IMR-90 (cell line): ENCODE measurements around the gene ENOX1. TPM values are rescaled to one million over a fixed set of nuclear protein-coding genes. Genes with fewer than 3 reads are reported as not detected.

Experiments
- ATAC-seq: fragments of 200-7000 bp; cut with Tn5 transposase; 2 replicates; pipeline ENCODE4 v1.9.1; 2020; ENCODE audit warnings: low read depth, mild to moderate bottlenecking, moderate library complexity
- BruUV-seq: library from RNA; stranded (reverse); fragments of 400-500 nt; replicated peaks from 2 replicates; lab custom pipeline; 2021; lab: Mats Ljungman, UMichigan
- CTCF ChIA-PET: fragments of 300-600 bp; formaldehyde crosslinking; extraction: SDS; loops from one replicate; lab custom pipeline; 2021; ENCODE audit warnings: antibody characterized with exemption; lab: Yijun Ruan, JAX
- POLR2A ChIA-PET: fragments of 300-600 bp; sonication (Branson Sonifier 250); formaldehyde crosslinking; loops from one replicate; lab custom pipeline; 2022; ENCODE audit warnings: antibody characterized with exemption; ENCODE audit not compliant: unreplicated experiment; lab: Charles Lee
- DNase-seq: peaks from one replicate; pipeline ENCODE4 v3.0.0; 2013
- H2AFZ ChIP-seq: replicated peaks from 2 replicates; pipeline ENCODE3; 2013; ENCODE audit warnings: low read length, mild to moderate bottlenecking; ENCODE audit not compliant: poor library complexity
- H2AK5ac ChIP-seq: 2 replicates; pipeline ENCODE4 v1.6.1; 2013; ENCODE audit warnings: low read depth, low read length, inconsistent platforms
- H2AK9ac ChIP-seq: replicated peaks from 2 replicates; pipeline ENCODE3; 2013; ENCODE audit warnings: mild to moderate bottlenecking, low read depth, low read length, moderate library complexity; ENCODE audit not compliant: poor library complexity
- H2BK120ac ChIP-seq: 2 replicates; pipeline ENCODE4 v1.6.1; 2013; ENCODE audit warnings: low read depth, low read length, inconsistent platforms
- H2BK15ac ChIP-seq: 3 replicates; pipeline ENCODE4 v1.6.1; 2013; ENCODE audit warnings: low read depth, low read length, inconsistent platforms
- H2BK20ac ChIP-seq: 2 replicates; pipeline ENCODE4 v1.6.1; 2013; ENCODE audit warnings: low read depth, mild to moderate bottlenecking, inconsistent platforms, low read length, moderate library complexity
- H2BK5ac ChIP-seq: 2 replicates; pipeline ENCODE4 v1.6.1; 2013; ENCODE audit warnings: mild to moderate bottlenecking, low read depth, low read length, inconsistent platforms; ENCODE audit not compliant: poor library complexity, severe bottlenecking
- H3K14ac ChIP-seq: replicated peaks from 2 replicates; pipeline ENCODE4 v1.6.1; 2013; ENCODE audit warnings: low read depth, low read length, inconsistent platforms
- H3K18ac ChIP-seq: 2 replicates; pipeline ENCODE4 v1.6.1; 2013; ENCODE audit warnings: low read depth, low read length, control low read depth
- H3K23ac ChIP-seq: 2 replicates; pipeline ENCODE4 v1.6.1; 2013; ENCODE audit warnings: low read depth, low read length, inconsistent platforms
- H3K27ac ChIP-seq: 2 replicates; pipeline ENCODE4 v1.5.1; 2013; ENCODE audit warnings: mild to moderate bottlenecking, control low read depth, low read length; ENCODE audit not compliant: insufficient read depth
- H3K27me3 ChIP-seq: 2 replicates; pipeline ENCODE4 v1.6.1; 2013; ENCODE audit warnings: low read length; ENCODE audit not compliant: control insufficient read depth, insufficient read depth
- H3K36me3 ChIP-seq: 2 replicates; pipeline ENCODE4 v1.6.1; 2013; ENCODE audit warnings: low read length, mixed read lengths; ENCODE audit not compliant: control insufficient read depth, insufficient read depth
- H3K4ac ChIP-seq: 2 replicates; pipeline ENCODE4 v1.6.1; 2013; ENCODE audit warnings: low read depth, low read length, inconsistent platforms
- H3K4me1 ChIP-seq: 2 replicates; pipeline ENCODE4 v1.6.1; 2013; ENCODE audit warnings: low read length, mixed read lengths; ENCODE audit not compliant: control insufficient read depth, insufficient read depth
- H3K4me2 ChIP-seq: 2 replicates; pipeline ENCODE4 v1.6.1; 2013; ENCODE audit warnings: low read depth, mild to moderate bottlenecking, control low read depth, low read length, moderate library complexity
- H3K4me3 ChIP-seq: 2 replicates; pipeline ENCODE4 v1.5.1; 2013; ENCODE audit warnings: low read depth, mild to moderate bottlenecking, control low read depth, low read length, moderate library complexity; ENCODE audit not compliant: insufficient read depth
- H3K56ac ChIP-seq: 2 replicates; pipeline ENCODE4 v1.6.1; 2013; ENCODE audit warnings: low read length, inconsistent platforms; ENCODE audit not compliant: insufficient read depth; ENCODE audit errors: extremely low read depth
- H3K79me1 ChIP-seq, 2 experiments: 2 replicates each; pipeline ENCODE4 v1.6.1; 2013; ENCODE audit warnings: low read length in 2 of 2, inconsistent platforms in 1 of 2, low read depth in 1 of 2
- H3K9ac ChIP-seq: 2 replicates; pipeline ENCODE4 v1.6.1; 2013; ENCODE audit warnings: low read depth, low read length, control low read depth
- H3K9me1 ChIP-seq: 2 replicates; pipeline ENCODE4 v1.6.1; 2013; ENCODE audit warnings: low read length, inconsistent platforms; ENCODE audit not compliant: insufficient read depth
- H3K9me3 ChIP-seq: 2 replicates; pipeline ENCODE4 v1.6.1; 2013; ENCODE audit warnings: low read length; ENCODE audit not compliant: control insufficient read depth, insufficient read depth
- H4K20me1 ChIP-seq: 2 replicates; pipeline ENCODE4 v1.6.1; 2013; ENCODE audit warnings: low read length, inconsistent platforms; ENCODE audit not compliant: insufficient read depth
- H4K5ac ChIP-seq: 2 replicates; pipeline ENCODE4 v1.6.1; 2013; ENCODE audit warnings: mild to moderate bottlenecking, low read depth, low read length, control low read depth
- H4K8ac ChIP-seq, 2 experiments: 2 replicates each; pipeline ENCODE4 v1.6.1; 2013; ENCODE audit warnings: low read depth in 2 of 2, low read length in 2 of 2, control low read depth in 1 of 2, inconsistent platforms in 1 of 2
- H4K91ac ChIP-seq: 2 replicates; pipeline ENCODE4 v1.6.1; 2013; ENCODE audit warnings: low read depth, low read length, inconsistent platforms; ENCODE audit not compliant: insufficient read depth
- BHLHE40 ChIP-seq: fragments of 150-350 bp; IDR thresholded peaks from 2 replicates; pipeline ENCODE4 v1.6.1; 2016; ENCODE audit warnings: mild to moderate bottlenecking, low read depth, low read length
- RAD21 ChIP-seq: IDR thresholded peaks from 2 replicates; pipeline ENCODE4 v1.6.1; 2012; ENCODE audit warnings: low read length, improper control_type of control experiment
- RCOR1 ChIP-seq: IDR thresholded peaks from 2 replicates; pipeline ENCODE4 v1.6.1; 2012; ENCODE audit warnings: mild to moderate bottlenecking, low read length, improper control_type of control experiment; ENCODE audit not compliant: insufficient replicate concordance
- whole genome bisulfite sequencing, 2 experiments: methylation state at CpG; one replicate each; pipeline versions ENCODE4 v1.1.5 to v1.1.7; 2013; ENCODE audit warnings: missing lambda C conversion rate in 2 of 2; ENCODE audit not compliant: insufficient read length in 1 of 2; ENCODE audit errors: extremely low coverage in 2 of 2; 5-methylcytosine and 5-hydroxymethylcytosine counted together
- dilution Hi-C: fragments of 300-500 bp; cut with HindIII; formaldehyde crosslinking; loops from one replicate; pipeline ENCODE4 v1.14.3; 2018; ENCODE audit warnings: low sequenced_read_pairs; ENCODE audit not compliant: unreplicated experiment
- in situ Hi-C: fragments of 300-500 bp; cut with MboI; formaldehyde crosslinking; loops from 3 replicates; pipeline ENCODE4 v1.14.3; 2019; ENCODE audit warnings: low sequenced_read_pairs, inconsistent platforms, mixed read lengths
- intact Hi-C: fragments of 100-400 bp; cut with micrococcal nuclease; formaldehyde crosslinking; loops from 2 replicates; pipeline ENCODE4 v1.10.0; 2022
- polyA plus RNA-seq, 3 experiments: library from polyadenylated mRNA; depleted of rRNA; stranded (reverse); fragments of >200 nt; gene quantifications; 2 replicates each; pipeline ENCODE4 v1.2.3, GENCODE V29; 2012; ENCODE audit warnings: low replicate concordance in 1 of 3
- total RNA-seq: library from RNA; depleted of rRNA; stranded (reverse); fragments of >200 nt; gene quantifications from 2 replicates; pipeline ENCODE4 v1.2.3, GENCODE V29; 2012

ENOX1 gene
- total and polyA plus RNA-seq, 2 of the 4 experiments (the other 2 are of a cell fraction), result 0.99 to 1.3 TPM

GRCh38 chr13:43405457-43405856 lies 381.3 kb downstream of the ENOX1 start:
- intact Hi-C loops, result no loop called here
- Histone ChIP-seq H2BK120ac (no peak overlapping the region), H2BK20ac (no peak overlapping the region), H4K8ac (no peak overlapping the region), H3K27ac (no peak overlapping the region), H3K56ac (no peak overlapping the region), H2AK5ac (no peak overlapping the region), H4K91ac (no peak overlapping the region), H3K4me2 (no peak overlapping the region), H2AFZ (no peak overlapping the region), H3K18ac (no peak overlapping the region), H3K9ac (no peak overlapping the region), H4K5ac (no peak overlapping the region), H3K14ac (no peak overlapping the region), H3K27me3 (peaks cover 1% of the 10 kb centered on the region; the same call in 1 of the 2 replicates), H3K79me1 (no peaks in the 10 kb centered on the region), H3K23ac (no peak overlapping the region), H4K20me1 (no peaks in the 10 kb centered on the region), H3K36me3 (no peaks in the 10 kb centered on the region), H3K9me3 (no peaks in the 10 kb centered on the region), H3K4ac (no peak overlapping the region), H3K9me1 (no peaks in the 10 kb centered on the region), H2BK15ac (no peak overlapping the region), H3K4me3 (no peak overlapping the region), H2AK9ac (no peak overlapping the region), H2BK5ac (no peak overlapping the region), H3K4me1 (no peaks in the 10 kb centered on the region)
- peak; percentile 74 for DNase-seq
- in situ Hi-C loops, result no loop called here
- BruUV-seq, result no TSS peak
- ChIA-PET CTCF (no interaction called here), POLR2A (no interaction called here)
- TF ChIP-seq RAD21 (no peak), RCOR1 (no peak), BHLHE40 (no peak)
- no CpG with 5 or more reads among the region's 1 CpG for WGBS, 2 experiments
- ATAC-seq, result peak; percentile 69; the same call in 1 of the 2 replicates
- dilution Hi-C loops, result no loop called here
